HEK293 (cell line): ENCODE data around the gene QDPR.

ENCODE experiments used
- CTCF ChIA-PET: fragments of 350-600 bp; formaldehyde crosslinking; extraction: SDS; loops from one replicate; lab custom pipeline; 2021; ENCODE audit warnings: antibody characterized with exemption; lab: Yijun Ruan, JAX
- POLR2A ChIA-PET: fragments of 300-600 bp; formaldehyde crosslinking; extraction: SDS; loops from one replicate; lab custom pipeline; 2020; ENCODE audit warnings: antibody characterized with exemption, inconsistent platforms; lab: Yijun Ruan, JAX
- H3K27ac ChIP-seq: fragments of 200-500 bp; sonication (Bioruptor generic); 2 replicates; pipeline ENCODE4 v1.5.1; 2014; ENCODE audit warnings: low read depth, low read length, control low read depth, inconsistent platforms; ENCODE audit errors: extremely low read depth
- H3K36me3 ChIP-seq, 2 experiments: fragments of 200-500 bp in 1 of 2; sonication (Bioruptor generic) in 1 of 2; 1 replicate in 1 of 2; 2 replicates in 1 of 2; pipeline ENCODE4 v1.5.1; 2014 to 2017; ENCODE audit warnings: inconsistent platforms in 2 of 2, low read length in 2 of 2; ENCODE audit not compliant: control insufficient read depth in 2 of 2, insufficient read depth in 1 of 2
- H3K4me1 ChIP-seq: fragments of 200-500 bp; sonication (Bioruptor generic); 2 replicates; pipeline ENCODE4 v1.5.1; 2014; ENCODE audit warnings: mild to moderate bottlenecking, low read length, inconsistent platforms; ENCODE audit not compliant: control insufficient read depth, insufficient read depth
- H3K4me3 ChIP-seq: 2 replicates; pipeline ENCODE4 v1.5.1; 2011; ENCODE audit warnings: low read depth, mild to moderate bottlenecking, control low read depth, low read length, moderate library complexity
- H3K9me3 ChIP-seq: fragments of 200-500 bp; sonication (Bioruptor generic); 2 replicates; pipeline ENCODE4 v1.5.1; 2014; ENCODE audit warnings: low read depth, low read length, inconsistent platforms; ENCODE audit not compliant: control insufficient read depth, insufficient read depth
- BCL11A ChIP-seq: fragments of 450-650 bp; formaldehyde crosslinking; IDR thresholded peaks from 2 replicates; pipeline ENCODE4 v1.5.1; 2016; ENCODE audit warnings: low read depth, missing biosample characterization, missing genetic modification characterization
- GLIS2 ChIP-seq: fragments of 450-650 bp; formaldehyde crosslinking; IDR thresholded peaks from 2 replicates; pipeline ENCODE4 v1.5.1; 2016; ENCODE audit warnings: missing biosample characterization, missing genetic modification characterization
- HOXC10 ChIP-seq: sonication (generic); formaldehyde crosslinking; IDR thresholded peaks from 2 replicates; pipeline ENCODE4 v1.8.1; 2023; ENCODE audit warnings: mild to moderate bottlenecking, missing genetic modification reagents
- MZF1 ChIP-seq: fragments of 450-650 bp; formaldehyde crosslinking; IDR thresholded peaks from 2 replicates; pipeline ENCODE4 v1.5.1; 2017; ENCODE audit warnings: missing biosample characterization, missing genetic modification characterization, borderline replicate concordance
- OSR2 ChIP-seq: fragments of 450-650 bp; formaldehyde crosslinking; IDR thresholded peaks from 2 replicates; pipeline ENCODE4 v1.5.1; 2016; ENCODE audit warnings: missing biosample characterization, missing genetic modification characterization
- SETDB1 ChIP-seq: IDR thresholded peaks from one replicate; pipeline ENCODE4 v1.6.1; 2017; ENCODE audit warnings: mild to moderate bottlenecking, low read length, moderate library complexity, mixed read lengths; ENCODE audit not compliant: insufficient read length
- YY1 ChIP-seq: fragments of 450-650 bp; formaldehyde crosslinking; IDR thresholded peaks from 2 replicates; pipeline ENCODE4 v1.5.1; 2018; ENCODE audit warnings: missing biosample characterization, missing genetic modification characterization
- ZBTB11 ChIP-seq: fragments of 450-650 bp; formaldehyde crosslinking; conservative IDR thresholded peaks from 2 replicates; pipeline ENCODE4 v1.5.1; 2016; ENCODE audit warnings: low read depth, missing biosample characterization, missing genetic modification characterization
- ZBTB26 ChIP-seq: fragments of 450-650 bp; formaldehyde crosslinking; optimal IDR thresholded peaks from 2 replicates; pipeline ENCODE3; 2016; ENCODE audit warnings: missing biosample characterization, mild to moderate bottlenecking, missing genetic modification characterization
- ZNF114 ChIP-seq: fragments of 450-650 bp; formaldehyde crosslinking; IDR thresholded peaks from 2 replicates; pipeline ENCODE4 v1.5.0; 2017; ENCODE audit warnings: missing biosample characterization, missing genetic modification characterization
- ZNF24 ChIP-seq: fragments of 450-650 bp; formaldehyde crosslinking; IDR thresholded peaks from 2 replicates; pipeline ENCODE4 v1.5.1; 2016; ENCODE audit warnings: missing biosample characterization, missing genetic modification characterization
- ZNF324 ChIP-seq: fragments of 450-650 bp; formaldehyde crosslinking; IDR thresholded peaks from 2 replicates; pipeline ENCODE4 v1.5.1; 2016; ENCODE audit warnings: missing biosample characterization, missing genetic modification characterization
- ZNF416 ChIP-seq: fragments of 450-650 bp; formaldehyde crosslinking; IDR thresholded peaks from 2 replicates; pipeline ENCODE4 v1.5.1; 2016; ENCODE audit warnings: missing biosample characterization, missing genetic modification characterization
- ZNF426 ChIP-seq: fragments of 450-650 bp; formaldehyde crosslinking; IDR thresholded peaks from 2 replicates; pipeline ENCODE4 v1.5.1; 2017; ENCODE audit warnings: missing biosample characterization, missing genetic modification characterization, mild to moderate bottlenecking, inconsistent platforms, moderate library complexity
- ZNF433 ChIP-seq: fragments of 450-650 bp; formaldehyde crosslinking; IDR thresholded peaks from 2 replicates; pipeline ENCODE4 v1.5.1; 2016; ENCODE audit warnings: missing biosample characterization, missing genetic modification characterization, low read depth
- ZNF529 ChIP-seq: fragments of 450-650 bp; formaldehyde crosslinking; IDR thresholded peaks from 2 replicates; pipeline ENCODE4 v1.5.1; 2017; ENCODE audit warnings: missing genetic modification characterization, missing biosample characterization; ENCODE audit not compliant: insufficient replicate concordance
- ZNF544 ChIP-seq: fragments of 450-650 bp; formaldehyde crosslinking; IDR thresholded peaks from 2 replicates; pipeline ENCODE4 v1.5.0; 2017; ENCODE audit warnings: missing biosample characterization, missing genetic modification characterization
- ZNF585B ChIP-seq: fragments of 450-650 bp; formaldehyde crosslinking; IDR thresholded peaks from 2 replicates; pipeline ENCODE4 v1.5.1; 2016; ENCODE audit warnings: missing biosample characterization, missing genetic modification characterization
- ZNF701 ChIP-seq: fragments of 450-650 bp; formaldehyde crosslinking; IDR thresholded peaks from 2 replicates; pipeline ENCODE4 v1.5.1; 2016; ENCODE audit warnings: missing biosample characterization, missing genetic modification characterization
- TF ChIP-seq, protein P1 (sequence below): fragments of 450-650 bp; formaldehyde crosslinking; IDR thresholded peaks from 2 replicates; pipeline ENCODE4 v1.5.1; 2016; ENCODE audit warnings: missing biosample characterization, missing genetic modification characterization
- TF ChIP-seq, protein P2 (sequence below): fragments of 450-650 bp; formaldehyde crosslinking; IDR thresholded peaks from 2 replicates; pipeline ENCODE4 v1.5.1; 2017; ENCODE audit warnings: missing biosample characterization, mild to moderate bottlenecking, missing genetic modification characterization, moderate library complexity
- TF ChIP-seq, protein P3 (sequence below): fragments of 450-650 bp; formaldehyde crosslinking; IDR thresholded peaks from 2 replicates; pipeline ENCODE4 v1.5.1; 2016; ENCODE audit warnings: missing biosample characterization, missing genetic modification characterization

Gene QDPR

GRCh38 chr4:17514865-17515264, 3.0 kb upstream of the QDPR start, which contains the start of gene CLRN2 (continued):
- no peak for TF ChIP-seq SETDB1
- TF ChIP-seq, protein P1, sequence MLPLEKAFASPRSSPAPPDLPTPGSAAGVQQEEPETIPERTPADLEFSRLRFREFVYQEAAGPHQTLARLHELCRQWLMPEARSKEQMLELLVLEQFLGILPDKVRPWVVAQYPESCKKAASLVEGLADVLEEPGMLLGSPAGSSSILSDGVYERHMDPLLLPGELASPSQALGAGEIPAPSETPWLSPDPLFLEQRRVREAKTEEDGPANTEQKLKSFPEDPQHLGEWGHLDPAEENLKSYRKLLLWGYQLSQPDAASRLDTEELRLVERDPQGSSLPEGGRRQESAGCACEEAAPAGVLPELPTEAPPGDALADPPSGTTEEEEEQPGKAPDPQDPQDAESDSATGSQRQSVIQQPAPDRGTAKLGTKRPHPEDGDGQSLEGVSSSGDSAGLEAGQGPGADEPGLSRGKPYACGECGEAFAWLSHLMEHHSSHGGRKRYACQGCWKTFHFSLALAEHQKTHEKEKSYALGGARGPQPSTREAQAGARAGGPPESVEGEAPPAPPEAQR (tag by site-specific recombination): no peak
- TF ChIP-seq, all 188 proteins: peak for 0

GRCh38 chr4:17512973-17513665, 1.2 kb upstream of the QDPR start:
- no peak overlapping the region for H3K27ac ChIP-seq
- H3K9me3 ChIP-seq: no peaks in the 10 kb centered on the region
- TF ChIP-seq YY1 (tag by site-specific recombination) (no peak), BCL11A (no peak), ZNF426 (tag by site-specific recombination) (no peak), ZNF585B (tag by site-specific recombination) (no peak), OSR2 (tag by site-specific recombination) (no peak), ZNF114 (no peak), ZNF529 (no peak), ZNF416 (no peak), ZBTB11 (tag by site-specific recombination) (no peak), ZNF433 (tag by site-specific recombination) (no peak), MZF1 (tag by site-specific recombination) (no peak), HOXC10 (CRISPR knock-in tag) (no peak), ZNF24 (no peak), ZNF701 (tag by site-specific recombination) (no peak), ZNF544 (tag by site-specific recombination) (no peak)
- TF ChIP-seq, protein P2, sequence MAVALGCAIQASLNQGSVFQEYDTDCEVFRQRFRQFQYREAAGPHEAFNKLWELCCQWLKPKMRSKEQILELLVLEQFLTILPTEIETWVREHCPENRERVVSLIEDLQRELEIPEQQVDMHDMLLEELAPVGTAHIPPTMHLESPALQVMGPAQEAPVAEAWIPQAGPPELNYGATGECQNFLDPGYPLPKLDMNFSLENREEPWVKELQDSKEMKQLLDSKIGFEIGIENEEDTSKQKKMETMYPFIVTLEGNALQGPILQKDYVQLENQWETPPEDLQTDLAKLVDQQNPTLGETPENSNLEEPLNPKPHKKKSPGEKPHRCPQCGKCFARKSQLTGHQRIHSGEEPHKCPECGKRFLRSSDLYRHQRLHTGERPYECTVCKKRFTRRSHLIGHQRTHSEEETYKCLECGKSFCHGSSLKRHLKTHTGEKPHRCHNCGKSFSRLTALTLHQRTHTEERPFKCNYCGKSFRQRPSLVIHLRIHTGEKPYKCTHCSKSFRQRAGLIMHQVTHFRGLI (tag by site-specific recombination): no peak
- POLR2A ChIA-PET: no interaction called here
- CTCF ChIA-PET: interaction anchor here (0.6 to 1.3 kb wide), 2 partner anchors 36 to 616 kb away, joined by 3 to 4 read pairs; no protein-coding TSS in a partner anchor
- H3K4me3 ChIP-seq: no peak overlapping the region
- H3K4me1 ChIP-seq: no peaks in the 10 kb centered on the region
- peaks cover 0 to 7% of the 10 kb centered on the region in 2 experiments; a peak in 1 of 3 replicates for H3K36me3 ChIP-seq

DNA sequence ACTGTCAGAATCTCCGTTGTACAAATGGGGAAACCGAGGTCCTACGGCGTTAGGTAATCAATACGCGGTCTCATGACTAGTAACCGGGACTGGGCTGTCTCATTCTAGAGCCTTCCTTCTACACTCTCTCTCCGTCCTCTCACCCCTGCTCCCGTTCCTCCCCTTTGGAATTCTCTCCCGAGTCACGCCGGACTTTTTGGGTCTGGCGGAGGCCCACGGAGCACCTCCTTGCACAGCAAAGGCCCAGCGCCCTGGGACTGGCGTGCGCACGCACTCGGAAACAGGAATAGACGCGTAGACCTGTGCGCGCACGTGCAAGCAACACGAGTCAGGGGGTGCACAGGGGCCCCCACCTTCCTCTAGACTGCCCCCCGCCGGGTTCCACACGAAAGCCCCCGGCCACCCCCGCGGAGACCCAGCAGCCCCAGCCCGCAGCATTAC, 361 bp downstream of the QDPR start:
- H3K4me3 ChIP-seq: peak overlapping the region; percentile 42
- no peaks in the 10 kb centered on the region for H3K9me3 ChIP-seq
- ChIA-PET CTCF (interaction anchor here (0.6 kb wide), 1 partner anchor 721 kb away, joined by 3 read pairs; no protein-coding TSS in a partner anchor), POLR2A (no interaction called here)
- no peaks in the 10 kb centered on the region for H3K4me1 ChIP-seq
- peaks cover 0 to 16% of the 10 kb centered on the region in 2 experiments; a peak in 1 of 3 replicates for H3K36me3 ChIP-seq
- H3K27ac ChIP-seq: peak overlapping the region; percentile 19; the same call in 1 of the 2 replicates
- TF ChIP-seq ZNF324: no peak
- TF ChIP-seq, protein P3, sequence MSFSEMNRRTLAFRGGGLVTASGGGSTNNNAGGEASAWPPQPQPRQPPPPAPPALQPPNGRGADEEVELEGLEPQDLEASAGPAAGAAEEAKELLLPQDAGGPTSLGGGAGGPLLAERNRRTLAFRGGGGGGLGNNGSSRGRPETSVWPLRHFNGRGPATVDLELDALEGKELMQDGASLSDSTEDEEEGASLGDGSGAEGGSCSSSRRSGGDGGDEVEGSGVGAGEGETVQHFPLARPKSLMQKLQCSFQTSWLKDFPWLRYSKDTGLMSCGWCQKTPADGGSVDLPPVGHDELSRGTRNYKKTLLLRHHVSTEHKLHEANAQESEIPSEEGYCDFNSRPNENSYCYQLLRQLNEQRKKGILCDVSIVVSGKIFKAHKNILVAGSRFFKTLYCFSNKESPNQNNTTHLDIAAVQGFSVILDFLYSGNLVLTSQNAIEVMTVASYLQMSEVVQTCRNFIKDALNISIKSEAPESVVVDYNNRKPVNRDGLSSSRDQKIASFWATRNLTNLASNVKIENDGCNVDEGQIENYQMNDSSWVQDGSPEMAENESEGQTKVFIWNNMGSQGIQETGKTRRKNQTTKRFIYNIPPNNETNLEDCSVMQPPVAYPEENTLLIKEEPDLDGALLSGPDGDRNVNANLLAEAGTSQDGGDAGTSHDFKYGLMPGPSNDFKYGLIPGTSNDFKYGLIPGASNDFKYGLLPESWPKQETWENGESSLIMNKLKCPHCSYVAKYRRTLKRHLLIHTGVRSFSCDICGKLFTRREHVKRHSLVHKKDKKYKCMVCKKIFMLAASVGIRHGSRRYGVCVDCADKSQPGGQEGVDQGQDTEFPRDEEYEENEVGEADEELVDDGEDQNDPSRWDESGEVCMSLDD (tag by site-specific recombination): 0 out of 2 replicates have a peak, but pooled peaks have one; percentile 41
- peak; percentile 67 for TF ChIP-seq GLIS2 (tag by site-specific recombination)
- peak; percentile 75 for TF ChIP-seq ZBTB26 (tag by site-specific recombination)
